ENCODE measurements around the gene TIPIN. TPM values are rescaled to one million over a fixed set of nuclear protein-coding genes. Genes with fewer than 3 reads are reported as not detected.

Gene TIPIN
- polyA plus RNA-seq (2012; ENCODE audit: low read depth, missing spikeins), result 22.8 TPM

- TF ChIP-seq SPI1 (IDR thresholded peaks at IDR 0.05; ENCODE audit: low read depth, low read length) (peak; percentile 52), POLR2AphosphoS5 (IDR thresholded peaks at IDR 0.05; ENCODE audit: low read depth, low read length) (peak; percentile 75; the same call in 1 of the 2 replicates), POU2F2 (IDR thresholded peaks at IDR 0.05; ENCODE audit: low read depth, low read length) (peak; percentile 89), PAX5 (IDR thresholded peaks at IDR 0.05; ENCODE audit: insufficient read depth, low read length, severe bottlenecking) (no peak), TAF1 (IDR thresholded peaks at IDR 0.05; ENCODE audit: low read depth, low read length) (peak; percentile 75; the same call in 1 of the 2 replicates), POLR2A (IDR thresholded peaks at IDR 0.05; ENCODE audit: low read depth, low read length) (peak; percentile 85)
- FAIRE-seq (peak; percentile 80), DNase-seq (ENCODE audit: insufficient read length, low spot score) (peak; percentile 81)
Observed at GRCh38 chr15:66356359-66357236, at the start of gene TIPIN. TIPIN (minus strand) TSS chr15:66356685; CDS start chr15:66352947, 3,738 bp downstream.

- no peak for FAIRE-seq
- no peak for DNase-seq (ENCODE audit: insufficient read length, low spot score)
- no peak for TF ChIP-seq SPI1 (IDR thresholded peaks at IDR 0.05; ENCODE audit: low read depth, low read length)
- TF ChIP-seq POLR2A (IDR thresholded peaks at IDR 0.05; ENCODE audit: low read depth, low read length), result no peak
- TF ChIP-seq PAX5 (IDR thresholded peaks at IDR 0.05; ENCODE audit: insufficient read depth, low read length, severe bottlenecking), result no peak
- no peak for TF ChIP-seq TAF1 (IDR thresholded peaks at IDR 0.05; ENCODE audit: low read depth, low read length)
- no peak for TF ChIP-seq POU2F2 (IDR thresholded peaks at IDR 0.05; ENCODE audit: low read depth, low read length)
- no peak for TF ChIP-seq POLR2AphosphoS5 (IDR thresholded peaks at IDR 0.05; ENCODE audit: low read depth, low read length)
Observed at GRCh38 chr15:66405615-66406014, 49.1 kb upstream of the TIPIN start.

- DNase-seq (ENCODE audit: insufficient read length, low spot score) (no peak), FAIRE-seq (no peak)
- TF ChIP-seq PAX5 (IDR thresholded peaks at IDR 0.05; ENCODE audit: insufficient read depth, low read length, severe bottlenecking), result no peak
- TF ChIP-seq POLR2AphosphoS5 (IDR thresholded peaks at IDR 0.05; ENCODE audit: low read depth, low read length), result no peak
- TF ChIP-seq POU2F2 (IDR thresholded peaks at IDR 0.05; ENCODE audit: low read depth, low read length), result no peak
- TF ChIP-seq POLR2A (IDR thresholded peaks at IDR 0.05; ENCODE audit: low read depth, low read length), result no peak
- no peak for TF ChIP-seq SPI1 (IDR thresholded peaks at IDR 0.05; ENCODE audit: low read depth, low read length)
- no peak for TF ChIP-seq TAF1 (IDR thresholded peaks at IDR 0.05; ENCODE audit: low read depth, low read length)
Observed at GRCh38 chr15:66405007-66405406, 48.5 kb upstream of the TIPIN start.

GRCh38 chr15:66404532-66404931, 48.0 kb upstream of the TIPIN start:
- no peak for FAIRE-seq
- TF ChIP-seq SPI1 (IDR thresholded peaks at IDR 0.05; ENCODE audit: low read depth, low read length), result peak; percentile 36; the same call in 1 of the 2 replicates
- TF ChIP-seq TAF1 (IDR thresholded peaks at IDR 0.05; ENCODE audit: low read depth, low read length), result no peak
- DNase-seq (ENCODE audit: insufficient read length, low spot score), result no peak

- TF ChIP-seq SPI1 (IDR thresholded peaks at IDR 0.05; ENCODE audit: low read depth, low read length), result no peak
- TF ChIP-seq POU2F2 (IDR thresholded peaks at IDR 0.05; ENCODE audit: low read depth, low read length), result no peak
- no peak for TF ChIP-seq POLR2AphosphoS5 (IDR thresholded peaks at IDR 0.05; ENCODE audit: low read depth, low read length)
- no peak for TF ChIP-seq TAF1 (IDR thresholded peaks at IDR 0.05; ENCODE audit: low read depth, low read length)
- TF ChIP-seq POLR2A (IDR thresholded peaks at IDR 0.05; ENCODE audit: low read depth, low read length), result no peak
- TF ChIP-seq PAX5 (IDR thresholded peaks at IDR 0.05; ENCODE audit: insufficient read depth, low read length, severe bottlenecking), result no peak
- DNase-seq (ENCODE audit: insufficient read length, low spot score), result no peak
- FAIRE-seq, result no peak
Observed at GRCh38 chr15:66404122-66404521, 47.6 kb upstream of the TIPIN start.

GRCh38 chr15:66403323-66403722, 46.8 kb upstream of the TIPIN start:
- no peak for DNase-seq (ENCODE audit: insufficient read length, low spot score)
- no peak for TF ChIP-seq POU2F2 (IDR thresholded peaks at IDR 0.05; ENCODE audit: low read depth, low read length)
- TF ChIP-seq POLR2A (IDR thresholded peaks at IDR 0.05; ENCODE audit: low read depth, low read length), result no peak
- no peak for TF ChIP-seq TAF1 (IDR thresholded peaks at IDR 0.05; ENCODE audit: low read depth, low read length)
- TF ChIP-seq PAX5 (IDR thresholded peaks at IDR 0.05; ENCODE audit: insufficient read depth, low read length, severe bottlenecking), result no peak
- no peak for TF ChIP-seq POLR2AphosphoS5 (IDR thresholded peaks at IDR 0.05; ENCODE audit: low read depth, low read length)
- no peak for TF ChIP-seq SPI1 (IDR thresholded peaks at IDR 0.05; ENCODE audit: low read depth, low read length)
- FAIRE-seq, result no peak

- FAIRE-seq, result peak; percentile 26
- no peak for TF ChIP-seq POU2F2 (IDR thresholded peaks at IDR 0.05; ENCODE audit: low read depth, low read length)
- no peak for TF ChIP-seq POLR2A (IDR thresholded peaks at IDR 0.05; ENCODE audit: low read depth, low read length)
- TF ChIP-seq TAF1 (IDR thresholded peaks at IDR 0.05; ENCODE audit: low read depth, low read length), result no peak
- TF ChIP-seq POLR2AphosphoS5 (IDR thresholded peaks at IDR 0.05; ENCODE audit: low read depth, low read length), result no peak
- no peak for TF ChIP-seq PAX5 (IDR thresholded peaks at IDR 0.05; ENCODE audit: insufficient read depth, low read length, severe bottlenecking)
- no peak for TF ChIP-seq SPI1 (IDR thresholded peaks at IDR 0.05; ENCODE audit: low read depth, low read length)
- no peak for DNase-seq (ENCODE audit: insufficient read length, low spot score)
Observed at GRCh38 chr15:66402761-66403284, 46.3 kb upstream of the TIPIN start.

- peak; percentile 85 for FAIRE-seq
- no peak for DNase-seq (ENCODE audit: insufficient read length, low spot score)
- TF ChIP-seq SPI1 (IDR thresholded peaks at IDR 0.05; ENCODE audit: low read depth, low read length) (0 out of 2 replicates have a peak, but pooled peaks have one; percentile 1), POU2F2 (IDR thresholded peaks at IDR 0.05; ENCODE audit: low read depth, low read length) (peak; percentile 83; the same call in 1 of the 2 replicates), TAF1 (IDR thresholded peaks at IDR 0.05; ENCODE audit: low read depth, low read length) (no peak)
Observed at GRCh38 chr15:66401130-66402021, 44.9 kb upstream of the TIPIN start.

GRCh38 chr15:66400351-66400774, 43.9 kb upstream of the TIPIN start:
- no peak for TF ChIP-seq POLR2AphosphoS5 (IDR thresholded peaks at IDR 0.05; ENCODE audit: low read depth, low read length)
- no peak for TF ChIP-seq PAX5 (IDR thresholded peaks at IDR 0.05; ENCODE audit: insufficient read depth, low read length, severe bottlenecking)
- TF ChIP-seq POLR2A (IDR thresholded peaks at IDR 0.05; ENCODE audit: low read depth, low read length), result no peak
- no peak for TF ChIP-seq TAF1 (IDR thresholded peaks at IDR 0.05; ENCODE audit: low read depth, low read length)
- no peak for TF ChIP-seq POU2F2 (IDR thresholded peaks at IDR 0.05; ENCODE audit: low read depth, low read length)
- TF ChIP-seq SPI1 (IDR thresholded peaks at IDR 0.05; ENCODE audit: low read depth, low read length), result no peak
- DNase-seq (ENCODE audit: insufficient read length, low spot score), result no peak
- FAIRE-seq, result no peak
